Neutrophil (primary cell): ENCODE results near the gene RIF1.

Experiments used
- H3K27ac ChIP-seq: fragments of 200-600 bp; sonication (generic); 2 replicates; pipeline ENCODE4 v1.5.1; 2016; ENCODE audit warnings: mild to moderate bottlenecking, moderate library complexity
- H3K27me3 ChIP-seq: fragments of 200-600 bp; sonication (generic); 2 replicates; pipeline ENCODE4 v1.6.0; 2016; ENCODE audit warnings: mild to moderate bottlenecking
- H3K36me3 ChIP-seq: fragments of 200-600 bp; sonication (generic); 2 replicates; pipeline ENCODE4 v1.5.1; 2017
- H3K4me1 ChIP-seq, 2 experiments: fragments of 200-600 bp in 1 of 2; sonication (generic) in 1 of 2; 1 replicate in 1 of 2; 2 replicates in 1 of 2; pipeline versions ENCODE4 v1.5.1 to v1.6.1; 2013 to 2016; ENCODE audit warnings: low read depth in 1 of 2, low read length in 1 of 2, mild to moderate bottlenecking in 1 of 2, moderate library complexity in 1 of 2; ENCODE audit not compliant: control insufficient read depth in 1 of 2, insufficient read depth in 1 of 2
- H3K4me3 ChIP-seq, 2 experiments: fragments of 200-600 bp in 1 of 2; sonication (generic) in 1 of 2; 1 replicate in 1 of 2; 2 replicates in 1 of 2; pipeline ENCODE4 v1.5.1; 2013 to 2016; ENCODE audit warnings: low read depth in 1 of 2, low read length in 1 of 2, mild to moderate bottlenecking in 1 of 2, moderate library complexity in 1 of 2
- H3K9me3 ChIP-seq: fragments of 200-600 bp; sonication (generic); 2 replicates; pipeline ENCODE4 v1.5.1; 2016
- CTCF ChIP-seq: fragments of 200-600 bp; sonication (generic); IDR thresholded peaks from 2 replicates; pipeline ENCODE4 v1.5.1; 2016; ENCODE audit warnings: antibody characterized with exemption

Gene RIF1

GRCh38 chr2:151422917-151423439 is 13.3 kb downstream of the RIF1 start:
- Histone ChIP-seq H3K4me1 (no peaks in the 10 kb centered on the region), H3K27me3 (no peaks in the 10 kb centered on the region), H3K36me3 (peaks cover 63% of the 10 kb centered on the region), H3K27ac (no peak overlapping the region), H3K4me3 (no peak overlapping the region), H3K9me3 (no peaks in the 10 kb centered on the region)
- no peak for TF ChIP-seq CTCF

DNA sequence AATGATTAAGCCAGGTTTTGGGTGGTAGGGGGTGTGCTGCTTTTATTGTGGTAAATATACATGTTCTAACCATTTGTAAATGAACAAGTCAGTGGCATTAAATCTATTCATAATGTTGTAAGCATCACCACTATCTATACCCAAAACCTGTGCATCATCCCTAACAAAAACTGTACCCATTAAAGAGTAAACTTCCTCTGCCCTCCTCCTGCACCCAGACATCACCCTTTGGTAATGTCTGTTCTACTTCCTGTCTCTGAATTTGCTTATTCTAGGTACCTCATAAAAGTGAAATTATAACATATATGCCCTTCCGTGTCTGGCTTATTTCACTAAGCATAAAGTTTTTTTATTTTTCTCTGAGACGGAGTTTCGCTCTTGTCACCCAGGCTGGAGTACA is 14.1 kb downstream of the RIF1 start:
- no peaks in the 10 kb centered on the region for H3K4me1 ChIP-seq
- no peak overlapping the region for H3K4me3 ChIP-seq
- H3K27ac ChIP-seq = no peak overlapping the region
- no peak for TF ChIP-seq CTCF
- H3K9me3 ChIP-seq = no peaks in the 10 kb centered on the region
- peaks cover 65% of the 10 kb centered on the region for H3K36me3 ChIP-seq
- H3K27me3 ChIP-seq = no peaks in the 10 kb centered on the region

DNA sequence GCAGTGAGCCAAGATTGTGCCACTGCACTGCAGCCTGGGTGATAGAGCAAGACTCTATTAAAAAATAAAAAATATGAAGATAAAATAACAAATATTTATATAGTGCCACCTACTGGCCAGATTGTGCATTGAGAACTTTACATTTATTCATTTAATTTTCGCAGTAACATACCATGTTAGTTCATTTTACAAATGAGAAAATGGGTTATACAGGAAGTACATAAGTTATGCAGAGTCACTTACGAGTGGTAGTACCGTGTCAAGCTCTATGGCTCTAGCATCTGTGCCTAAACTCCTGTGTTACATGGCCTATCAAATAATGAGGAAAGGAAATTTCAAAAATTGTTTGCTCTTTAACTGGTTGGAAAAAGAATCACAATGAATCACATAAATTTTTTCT is 27.9 kb downstream of the RIF1 start:
- Histone ChIP-seq H3K36me3 (peaks cover 88% of the 10 kb centered on the region), H3K27me3 (no peaks in the 10 kb centered on the region), H3K4me3 (no peak overlapping the region), H3K4me1 (no peaks in the 10 kb centered on the region), H3K9me3 (no peaks in the 10 kb centered on the region), H3K27ac (no peak overlapping the region)
- peak; percentile 73 for TF ChIP-seq CTCF

- no peak overlapping the region for H3K4me3 ChIP-seq
- no peaks in the 10 kb centered on the region for H3K27me3 ChIP-seq
- H3K36me3 ChIP-seq = peaks cover 87% of the 10 kb centered on the region
- no peak for TF ChIP-seq CTCF
- H3K27ac ChIP-seq = no peak overlapping the region
- no peaks in the 10 kb centered on the region for H3K4me1 ChIP-seq
- no peaks in the 10 kb centered on the region for H3K9me3 ChIP-seq
These were observed 28.8 kb downstream of the RIF1 start for GRCh38 chr2:151438506-151438905.

DNA sequence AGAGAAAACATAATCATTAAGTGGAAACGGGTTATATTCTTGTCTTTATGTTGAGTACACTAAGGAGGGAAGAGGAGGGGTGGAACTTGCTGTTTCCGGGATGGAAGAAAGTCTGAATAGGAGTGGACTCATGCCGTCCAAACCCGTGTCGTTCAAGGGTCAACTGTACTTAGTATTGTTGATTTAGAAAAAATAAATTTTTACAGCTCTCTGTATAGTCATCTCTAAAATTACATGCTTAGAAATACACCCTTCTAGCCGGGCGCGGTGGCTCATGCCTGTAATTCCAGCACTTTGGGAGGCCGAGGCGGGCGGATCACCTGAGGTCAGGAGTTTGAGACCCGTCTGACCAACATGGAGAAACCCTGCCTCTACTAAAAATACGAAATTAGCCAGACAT is 29.4 kb downstream of the RIF1 start:
- peaks cover 88% of the 10 kb centered on the region for H3K36me3 ChIP-seq

More for the DNA sequence above, 29.4 kb downstream of the RIF1 start:
- H3K4me1 ChIP-seq = no peaks in the 10 kb centered on the region
- no peak overlapping the region for H3K27ac ChIP-seq
- H3K9me3 ChIP-seq = no peaks in the 10 kb centered on the region
- H3K27me3 ChIP-seq = no peaks in the 10 kb centered on the region
- no peak overlapping the region for H3K4me3 ChIP-seq
- no peak for TF ChIP-seq CTCF
